H9 (cell line): ENCODE data around the gene SPRED2. TPM values are rescaled to one million over a fixed set of nuclear protein-coding genes. Genes with fewer than 3 reads are reported as not detected.

Source experiments
- DNase-seq: peaks from one replicate; pipeline ENCODE4 v3.0.0-alpha.2; 2017
- H2AFZ ChIP-seq: one replicate; pipeline ENCODE4 v1.6.1; 2013; ENCODE audit warnings: mild to moderate bottlenecking, low read length, control low read depth, moderate library complexity
- H2AK5ac ChIP-seq: 2 replicates; pipeline ENCODE4 v1.6.1; 2013; ENCODE audit warnings: low read length, control low read depth, mixed read lengths; ENCODE audit not compliant: insufficient read length
- H2BK120ac ChIP-seq: one replicate; pipeline ENCODE4 v1.6.1; 2013; ENCODE audit warnings: low read depth, mild to moderate bottlenecking, low read length, control low read depth, inconsistent platforms; ENCODE audit not compliant: poor library complexity, severe bottlenecking
- H2BK12ac ChIP-seq: 2 replicates; pipeline ENCODE4 v1.6.1; 2013; ENCODE audit warnings: low read length, control low read depth, mixed read lengths, low read depth; ENCODE audit not compliant: insufficient read length
- H2BK15ac ChIP-seq: 2 replicates; pipeline ENCODE4 v1.6.1; 2013; ENCODE audit warnings: low read depth, low read length, control low read depth
- H2BK20ac ChIP-seq: one replicate; pipeline ENCODE4 v1.6.1; 2013; ENCODE audit warnings: low read depth, mild to moderate bottlenecking, low read length, control low read depth, inconsistent platforms; ENCODE audit not compliant: poor library complexity, severe bottlenecking
- H2BK5ac ChIP-seq: 2 replicates; pipeline ENCODE4 v1.6.1; 2013; ENCODE audit warnings: low read length, control low read depth, mixed read lengths; ENCODE audit not compliant: insufficient read length
- H3K14ac ChIP-seq: 2 replicates; pipeline ENCODE4 v1.6.1; 2013; ENCODE audit warnings: low read length, control low read depth; ENCODE audit not compliant: insufficient read depth
- H3K18ac ChIP-seq: 2 replicates; pipeline ENCODE4 v1.6.1; 2013; ENCODE audit warnings: low read depth, mild to moderate bottlenecking, mixed read lengths, low read length, control low read depth; ENCODE audit not compliant: insufficient read length
- H3K23ac ChIP-seq: 2 replicates; pipeline ENCODE4 v1.6.1; 2013; ENCODE audit warnings: low read length, control low read depth, mixed read lengths, low read depth; ENCODE audit not compliant: insufficient read length
- H3K23me2 ChIP-seq: 2 replicates; pipeline ENCODE4 v1.6.1; 2013; ENCODE audit warnings: low read depth, mild to moderate bottlenecking, mixed read lengths, low read length, control low read depth; ENCODE audit not compliant: insufficient read length, poor library complexity, severe bottlenecking
- H3K27ac ChIP-seq: 2 replicates; pipeline ENCODE4 v1.5.1; 2013; ENCODE audit warnings: low read length, control low read depth, mixed read lengths, low read depth; ENCODE audit not compliant: insufficient read length
- H3K27me3 ChIP-seq: 2 replicates; pipeline ENCODE4 v1.6.1; 2013; ENCODE audit warnings: low read length, control low read depth, inconsistent platforms; ENCODE audit not compliant: insufficient read depth
- H3K4ac ChIP-seq: 2 replicates; pipeline ENCODE4 v1.6.1; 2013; ENCODE audit warnings: low read depth, mild to moderate bottlenecking, control low read depth, inconsistent platforms, low read length, moderate library complexity
- H3K4me1 ChIP-seq: 2 replicates; pipeline ENCODE4 v1.6.1; 2013; ENCODE audit warnings: low read length, control low read depth, inconsistent platforms; ENCODE audit not compliant: insufficient read depth
- H3K4me2 ChIP-seq: 2 replicates; pipeline ENCODE4 v1.6.1; 2013; ENCODE audit warnings: low read length, control low read depth, mixed read lengths; ENCODE audit not compliant: insufficient read length, insufficient read depth
- H3K56ac ChIP-seq: 2 replicates; pipeline ENCODE4 v1.6.1; 2013; ENCODE audit warnings: low read depth, mild to moderate bottlenecking, mixed read lengths, low read length, control low read depth; ENCODE audit not compliant: insufficient read length
- H3K79me1 ChIP-seq: 2 replicates; pipeline ENCODE4 v1.6.1; 2013; ENCODE audit warnings: low read depth, mild to moderate bottlenecking, moderate library complexity, low read length, control low read depth, inconsistent platforms; ENCODE audit not compliant: insufficient read depth, poor library complexity, severe bottlenecking
- H3K79me2 ChIP-seq: 2 replicates; pipeline ENCODE4 v1.6.1; 2013; ENCODE audit warnings: low read length, control low read depth, inconsistent platforms; ENCODE audit not compliant: insufficient read depth
- H3K9ac ChIP-seq: 2 replicates; pipeline ENCODE4 v1.6.1; 2013; ENCODE audit warnings: low read length, control low read depth, mixed read lengths; ENCODE audit not compliant: insufficient read length; ENCODE audit errors: extremely low read depth
- H3K9me3 ChIP-seq: one replicate; pipeline ENCODE4 v1.6.1; 2013; ENCODE audit warnings: low read depth, low read length, inconsistent platforms; ENCODE audit not compliant: control insufficient read depth
- H3T11ph ChIP-seq: one replicate; pipeline ENCODE4 v1.6.1; 2013; ENCODE audit warnings: mild to moderate bottlenecking, low read length, control low read depth, inconsistent platforms
- H4K20me1 ChIP-seq: one replicate; pipeline ENCODE4 v1.6.1; 2013; ENCODE audit not compliant: control insufficient read depth, insufficient read length, insufficient read depth
- H4K5ac ChIP-seq: 2 replicates; pipeline ENCODE4 v1.6.1; 2013; ENCODE audit warnings: low read depth, mild to moderate bottlenecking, mixed read lengths, low read length, control low read depth; ENCODE audit not compliant: insufficient read length
- H4K8ac ChIP-seq: replicated peaks from 2 replicates; pipeline ENCODE4 v1.6.1; 2013; ENCODE audit warnings: low read length, control low read depth, mixed read lengths, low read depth; ENCODE audit not compliant: insufficient read length
- H4K91ac ChIP-seq: 2 replicates; pipeline ENCODE4 v1.6.1; 2013; ENCODE audit warnings: low read depth, mild to moderate bottlenecking, moderate library complexity, mixed read lengths, low read length, control low read depth; ENCODE audit not compliant: insufficient read length
- H3K27ac Mint-ChIP-seq, 3 experiments: 2 replicates in 2 of 3; 3 replicates in 1 of 3; pipeline ENCODE4 v1.8.0; 2020 to 2021; ENCODE audit warnings: mixed read lengths in 3 of 3, mild to moderate bottlenecking in 1 of 3, moderate library complexity in 1 of 3
- H3K27me3 Mint-ChIP-seq: 2 replicates; pipeline ENCODE4 v1.8.0; 2021; ENCODE audit warnings: low read depth, mild to moderate bottlenecking, moderate library complexity, mixed read lengths
- H3K36me3 Mint-ChIP-seq, 3 experiments: 2 replicates in 2 of 3; 3 replicates in 1 of 3; pipeline ENCODE4 v1.8.0; 2020 to 2021; ENCODE audit warnings: low read depth in 3 of 3, mixed read lengths in 3 of 3; ENCODE audit not compliant: insufficient read depth in 1 of 3
- H3K4me1 Mint-ChIP-seq, 2 experiments: 2 replicates each; pipeline ENCODE4 v1.8.0; 2020; ENCODE audit warnings: mixed read lengths in 2 of 2
- H3K4me3 Mint-ChIP-seq, 2 experiments: 2 replicates in 1 of 2; 3 replicates in 1 of 2; pipeline ENCODE4 v1.8.0; 2020 to 2021; ENCODE audit warnings: mild to moderate bottlenecking in 2 of 2, mixed read lengths in 2 of 2, moderate library complexity in 1 of 2
- H3K9me3 Mint-ChIP-seq, 2 experiments: 2 replicates in 1 of 2; 3 replicates in 1 of 2; pipeline ENCODE4 v1.8.0; 2020; ENCODE audit warnings: mild to moderate bottlenecking in 2 of 2, mixed read lengths in 2 of 2, moderate library complexity in 1 of 2
- WGBS: extraction: QIAGEN DNeasy Blood & Tissue Kit; methylation state at CpG from one replicate; pipeline ENCODE4 v1.1.7; 2013; ENCODE audit warnings: missing lambda C conversion rate, low lambda C conversion rate, mixed read lengths; ENCODE audit not compliant: insufficient read length; ENCODE audit errors: extremely low coverage; 5-methylcytosine and 5-hydroxymethylcytosine counted together
- total RNA-seq: library from RNA; stranded (reverse); gene quantifications from 2 replicates; pipeline ENCODE4 v1.2.1, GENCODE V29; 2021
- TF ChIP-seq, protein P1 (sequence below): fragments of 200-600 bp; sonication (generic); conservative IDR thresholded peaks from 3 replicates; pipeline ENCODE4 v1.8.0; 2021; ENCODE audit warnings: antibody characterized with exemption, mild to moderate bottlenecking

Gene SPRED2
- total RNA-seq, 1 experiment from 2014 or later: 23.5 TPM

GRCh38 chr2:65402323-65402722 lies 30.1 kb downstream of the SPRED2 start:
- Histone ChIP-seq H3K23me2 (no peaks in the 10 kb centered on the region), H2BK120ac (no peak overlapping the region), H2AFZ (no peak overlapping the region), H4K8ac (no peak overlapping the region), H3K27me3 (no peaks in the 10 kb centered on the region), H3T11ph (no peak overlapping the region), H3K4ac (no peak overlapping the region), H3K9ac (no peak overlapping the region), H3K79me1 (no peaks in the 10 kb centered on the region), H3K4me1 (peaks cover 13% of the 10 kb centered on the region; the same call in 1 of the 2 replicates), H4K20me1 (no peaks in the 10 kb centered on the region), H2BK15ac (no peak overlapping the region), H3K27ac (no peak overlapping the region), H3K23ac (no peak overlapping the region), H3K56ac (no peak overlapping the region), H3K9me3 (no peaks in the 10 kb centered on the region), H4K91ac (no peak overlapping the region), H4K5ac (no peak overlapping the region), H3K14ac (no peak overlapping the region), H3K79me2 (no peaks in the 10 kb centered on the region), H3K4me2 (no peak overlapping the region), H2BK20ac (no peak overlapping the region), H3K18ac (no peak overlapping the region), H2BK5ac (no peak overlapping the region), H2BK12ac (no peak overlapping the region), H2AK5ac (no peak overlapping the region)
- TF ChIP-seq, protein P1, sequence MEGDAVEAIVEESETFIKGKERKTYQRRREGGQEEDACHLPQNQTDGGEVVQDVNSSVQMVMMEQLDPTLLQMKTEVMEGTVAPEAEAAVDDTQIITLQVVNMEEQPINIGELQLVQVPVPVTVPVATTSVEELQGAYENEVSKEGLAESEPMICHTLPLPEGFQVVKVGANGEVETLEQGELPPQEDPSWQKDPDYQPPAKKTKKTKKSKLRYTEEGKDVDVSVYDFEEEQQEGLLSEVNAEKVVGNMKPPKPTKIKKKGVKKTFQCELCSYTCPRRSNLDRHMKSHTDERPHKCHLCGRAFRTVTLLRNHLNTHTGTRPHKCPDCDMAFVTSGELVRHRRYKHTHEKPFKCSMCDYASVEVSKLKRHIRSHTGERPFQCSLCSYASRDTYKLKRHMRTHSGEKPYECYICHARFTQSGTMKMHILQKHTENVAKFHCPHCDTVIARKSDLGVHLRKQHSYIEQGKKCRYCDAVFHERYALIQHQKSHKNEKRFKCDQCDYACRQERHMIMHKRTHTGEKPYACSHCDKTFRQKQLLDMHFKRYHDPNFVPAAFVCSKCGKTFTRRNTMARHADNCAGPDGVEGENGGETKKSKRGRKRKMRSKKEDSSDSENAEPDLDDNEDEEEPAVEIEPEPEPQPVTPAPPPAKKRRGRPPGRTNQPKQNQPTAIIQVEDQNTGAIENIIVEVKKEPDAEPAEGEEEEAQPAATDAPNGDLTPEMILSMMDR: no peak
- Mint-ChIP-seq H3K4me1 (peaks cover 34 to 36% of the 10 kb centered on the region in 2 experiments), H3K36me3 (no peaks in the 10 kb centered on the region), H3K4me3 (no peak overlapping the region), H3K27me3 (peaks cover 6% of the 10 kb centered on the region), H3K27ac (no peak overlapping the region), H3K9me3 (no peaks in the 10 kb centered on the region)
- DNase-seq: no peak
- WGBS: no CpG with 5 or more reads among the region's 2 CpGs
